Stimulated activated CD8-positive, alpha-beta memory T cell treated with anti-CD3 and anti-CD28 coated beads, Interleukin-15, amount 100 ng/mL, for 48 hours (primary cell): Measurements from ENCODE around the gene SLC9C1.

Source experiments
- DNase-seq, 2 donors: peaks; one replicate each; pipeline ENCODE4 v3.0.0-alpha.2; 2020; ENCODE audit warnings: low read depth in 2 of 2

SLC9C1 gene

GRCh38 chr3:112111785-112112402 is 182.1 kb downstream of the SLC9C1 start:
- peak in 1 of 2 donors; percentile 39 for DNase-seq

- no peak for DNase-seq
Measured at GRCh38 chr3:112109322-112109721, 184.7 kb downstream of the SLC9C1 start.

- no peak for DNase-seq
Measured at GRCh38 chr3:112104774-112105173, 189.2 kb downstream of the SLC9C1 start.

- DNase-seq = no peak
Measured at GRCh38 chr3:112101916-112102315, 192.1 kb downstream of the SLC9C1 start.

GRCh38 chr3:112097378-112097777 is 196.6 kb downstream of the SLC9C1 start:
- DNase-seq = peak in 1 of 2 donors; percentile 9

- DNase-seq = no peak
Measured at GRCh38 chr3:112096176-112096575, 197.8 kb downstream of the SLC9C1 start.

- no peak for DNase-seq
Measured at GRCh38 chr3:112095731-112096130, 198.3 kb downstream of the SLC9C1 start.

GRCh38 chr3:112093180-112093522 is 200.9 kb downstream of the SLC9C1 start:
- no peak for DNase-seq

- DNase-seq = no peak
Measured at GRCh38 chr3:112092496-112093179, 201.4 kb downstream of the SLC9C1 start.

GRCh38 chr3:112090887-112091586 is 203.0 kb downstream of the SLC9C1 start:
- DNase-seq = no peak
